ENCODE measurements around the gene MGAT4B.

Gene MGAT4B

DNA sequence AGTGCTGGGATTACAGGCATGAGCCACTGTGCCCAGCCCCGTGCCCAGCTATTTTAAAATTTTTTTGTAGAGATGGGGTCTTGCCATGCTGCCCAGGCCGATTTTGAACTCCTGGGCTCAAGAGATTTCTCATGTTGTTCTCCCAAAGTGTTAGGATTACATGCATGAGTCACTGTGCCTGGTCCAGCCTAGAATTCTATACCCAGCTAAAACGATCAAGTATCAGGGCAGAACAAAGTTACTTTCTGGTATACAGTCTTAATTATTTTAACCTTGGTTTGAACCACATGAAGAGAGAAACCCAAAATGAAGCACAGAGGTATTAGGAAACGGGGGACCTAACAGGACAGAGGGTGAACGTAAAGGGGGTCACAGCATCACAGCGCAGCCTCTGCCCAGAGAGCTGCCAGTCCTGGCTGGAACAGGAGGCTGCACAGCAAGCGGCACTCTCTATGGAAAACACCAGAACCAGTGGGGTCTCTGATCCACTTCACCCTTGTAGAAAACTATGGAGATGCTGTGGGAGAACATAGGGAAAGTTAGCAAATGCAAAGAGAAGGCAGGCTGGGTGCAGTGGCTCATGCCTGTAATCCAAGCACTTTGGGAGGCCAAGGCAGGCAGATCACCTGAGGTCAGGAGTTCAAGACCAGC lies 24.3 kb upstream of the MGAT4B start:
- TF ChIP-seq, protein P1, sequence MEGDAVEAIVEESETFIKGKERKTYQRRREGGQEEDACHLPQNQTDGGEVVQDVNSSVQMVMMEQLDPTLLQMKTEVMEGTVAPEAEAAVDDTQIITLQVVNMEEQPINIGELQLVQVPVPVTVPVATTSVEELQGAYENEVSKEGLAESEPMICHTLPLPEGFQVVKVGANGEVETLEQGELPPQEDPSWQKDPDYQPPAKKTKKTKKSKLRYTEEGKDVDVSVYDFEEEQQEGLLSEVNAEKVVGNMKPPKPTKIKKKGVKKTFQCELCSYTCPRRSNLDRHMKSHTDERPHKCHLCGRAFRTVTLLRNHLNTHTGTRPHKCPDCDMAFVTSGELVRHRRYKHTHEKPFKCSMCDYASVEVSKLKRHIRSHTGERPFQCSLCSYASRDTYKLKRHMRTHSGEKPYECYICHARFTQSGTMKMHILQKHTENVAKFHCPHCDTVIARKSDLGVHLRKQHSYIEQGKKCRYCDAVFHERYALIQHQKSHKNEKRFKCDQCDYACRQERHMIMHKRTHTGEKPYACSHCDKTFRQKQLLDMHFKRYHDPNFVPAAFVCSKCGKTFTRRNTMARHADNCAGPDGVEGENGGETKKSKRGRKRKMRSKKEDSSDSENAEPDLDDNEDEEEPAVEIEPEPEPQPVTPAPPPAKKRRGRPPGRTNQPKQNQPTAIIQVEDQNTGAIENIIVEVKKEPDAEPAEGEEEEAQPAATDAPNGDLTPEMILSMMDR (IDR thresholded peaks at IDR 0.05) = no peak

- TF ChIP-seq, protein P1 (IDR thresholded peaks at IDR 0.05) = no peak
Measured at GRCh38 chr5:179829732-179830435, 23.2 kb upstream of the MGAT4B start.

- TF ChIP-seq, protein P1 (IDR thresholded peaks at IDR 0.05) = no peak
Measured at GRCh38 chr5:179828756-179829421, 22.2 kb upstream of the MGAT4B start.

DNA sequence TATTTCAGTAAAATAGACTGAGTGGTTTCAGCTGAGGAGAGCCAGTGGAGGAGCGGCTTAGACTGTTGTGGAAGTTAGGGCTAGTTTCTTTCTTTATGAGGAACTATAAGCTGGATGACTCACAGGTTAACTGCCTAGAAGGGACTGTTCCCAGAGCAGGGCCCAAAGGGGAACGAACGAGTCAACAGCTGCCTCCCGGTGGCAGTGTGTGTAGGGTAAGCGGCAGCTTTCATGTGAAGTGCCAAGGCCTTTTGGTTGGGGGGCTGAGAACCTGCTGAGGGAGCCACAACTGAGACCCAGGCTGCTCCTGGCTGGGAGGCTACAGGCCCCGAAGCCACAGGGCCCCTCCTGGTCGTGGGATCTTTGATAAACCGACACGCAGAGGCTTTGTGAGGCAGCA lies 21.0 kb upstream of the MGAT4B start:
- TF ChIP-seq, protein P1 (IDR thresholded peaks at IDR 0.05) = no peak

GRCh38 chr5:179825655-179826182 lies 19.1 kb upstream of the MGAT4B start:
- TF ChIP-seq, protein P1 (IDR thresholded peaks at IDR 0.05) = no peak

GRCh38 chr5:179824745-179825112 lies 18.1 kb upstream of the MGAT4B start:
- TF ChIP-seq, protein P1 (IDR thresholded peaks at IDR 0.05) = no peak

- TF ChIP-seq, protein P1 (IDR thresholded peaks at IDR 0.05) = no peak
Measured at GRCh38 chr5:179823937-179824744, 17.5 kb upstream of the MGAT4B start.

All from LNCAP (cell line).